SU-DHL-6 (cell line): ENCODE results near the gene HOXB5.

Experiments
- H2AFZ ChIP-seq: fragments of 200-600 bp; sonication (generic); 2 replicates; pipeline ENCODE4 v1.6.1; 2014; ENCODE audit warnings: low read depth, mild to moderate bottlenecking, moderate library complexity, mixed read lengths, antibody characterized with exemption, low read length; ENCODE audit not compliant: severe bottlenecking
- H3F3A ChIP-seq: fragments of 200-600 bp; shearing (Covaris generic); 2 replicates; pipeline ENCODE4 v1.6.0; 2016; ENCODE audit warnings: antibody characterized with exemption, mild to moderate bottlenecking; ENCODE audit not compliant: insufficient read depth
- H3K27ac ChIP-seq: fragments of 200-600 bp; sonication (generic); 2 replicates; pipeline ENCODE4 v1.5.1; 2016; ENCODE audit warnings: low read depth, mild to moderate bottlenecking, low read length, moderate library complexity, mixed read lengths
- H3K27me3 ChIP-seq: fragments of 200-600 bp; sonication (generic), shearing (Covaris generic); 2 replicates; pipeline ENCODE4 v1.6.0; 2014; ENCODE audit warnings: mild to moderate bottlenecking, low read length
- H3K36me3 ChIP-seq: fragments of 200-600 bp; sonication (generic); 2 replicates; pipeline ENCODE4 v1.6.1; 2014; ENCODE audit warnings: mild to moderate bottlenecking, low read length, mixed read lengths
- H3K4me2 ChIP-seq: fragments of 300-600, 200-600 bp; shearing (Covaris generic), sonication (generic); 2 replicates; pipeline ENCODE4 v1.6.0; 2014; ENCODE audit warnings: low read length, low read depth, mild to moderate bottlenecking; ENCODE audit not compliant: poor library complexity, severe bottlenecking
- H3K4me3 ChIP-seq: fragments of 200-600 bp; sonication (generic); 2 replicates; pipeline ENCODE4 v1.5.1; 2014; ENCODE audit warnings: antibody characterized with exemption, low read length, mild to moderate bottlenecking, mixed read lengths; ENCODE audit not compliant: insufficient read depth, poor library complexity, severe bottlenecking
- H3K79me2 ChIP-seq: fragments of 200-600 bp; sonication (generic); 2 replicates; pipeline ENCODE4 v1.6.1; 2014; ENCODE audit warnings: mild to moderate bottlenecking, low read length, moderate library complexity; ENCODE audit not compliant: insufficient read depth
- H3K9ac ChIP-seq: fragments of 200-600 bp; sonication (generic); 2 replicates; pipeline ENCODE4 v1.7.0; 2014; ENCODE audit warnings: mild to moderate bottlenecking, low read length
- H3K9me2 ChIP-seq: fragments of 200-600 bp; sonication (generic); replicated peaks from 2 replicates; pipeline ENCODE4 v1.6.1; 2014; ENCODE audit warnings: low read length; ENCODE audit not compliant: insufficient read depth
- H3K9me3 ChIP-seq: fragments of 200-600 bp; sonication (generic); 2 replicates; pipeline ENCODE4 v1.6.1; 2014; ENCODE audit warnings: low read length, mixed read lengths; ENCODE audit not compliant: insufficient read depth
- H4K20me1 ChIP-seq: fragments of 200-600 bp; sonication (generic); 2 replicates; pipeline ENCODE4 v1.6.1; 2014; ENCODE audit warnings: low read depth, mild to moderate bottlenecking, antibody characterized with exemption, low read length, moderate library complexity, mixed read lengths
- EZH2phosphoT487 ChIP-seq: fragments of 200-600 bp; sonication (generic), shearing (Covaris generic); conservative IDR thresholded peaks from 2 replicates; pipeline ENCODE4 v1.6.1; 2018; ENCODE audit warnings: mild to moderate bottlenecking, antibody characterized with exemption, low read length, moderate library complexity, mixed read lengths
- TF ChIP-seq, protein P1 (sequence below): fragments of 200-600 bp; sonication (generic); IDR thresholded peaks from one replicate; pipeline ENCODE4 v1.5.1; 2017; ENCODE audit warnings: antibody characterized with exemption, mild to moderate bottlenecking, low read length, moderate library complexity; ENCODE audit not compliant: insufficient read depth, poor library complexity, severe bottlenecking

Gene HOXB5

DNA sequence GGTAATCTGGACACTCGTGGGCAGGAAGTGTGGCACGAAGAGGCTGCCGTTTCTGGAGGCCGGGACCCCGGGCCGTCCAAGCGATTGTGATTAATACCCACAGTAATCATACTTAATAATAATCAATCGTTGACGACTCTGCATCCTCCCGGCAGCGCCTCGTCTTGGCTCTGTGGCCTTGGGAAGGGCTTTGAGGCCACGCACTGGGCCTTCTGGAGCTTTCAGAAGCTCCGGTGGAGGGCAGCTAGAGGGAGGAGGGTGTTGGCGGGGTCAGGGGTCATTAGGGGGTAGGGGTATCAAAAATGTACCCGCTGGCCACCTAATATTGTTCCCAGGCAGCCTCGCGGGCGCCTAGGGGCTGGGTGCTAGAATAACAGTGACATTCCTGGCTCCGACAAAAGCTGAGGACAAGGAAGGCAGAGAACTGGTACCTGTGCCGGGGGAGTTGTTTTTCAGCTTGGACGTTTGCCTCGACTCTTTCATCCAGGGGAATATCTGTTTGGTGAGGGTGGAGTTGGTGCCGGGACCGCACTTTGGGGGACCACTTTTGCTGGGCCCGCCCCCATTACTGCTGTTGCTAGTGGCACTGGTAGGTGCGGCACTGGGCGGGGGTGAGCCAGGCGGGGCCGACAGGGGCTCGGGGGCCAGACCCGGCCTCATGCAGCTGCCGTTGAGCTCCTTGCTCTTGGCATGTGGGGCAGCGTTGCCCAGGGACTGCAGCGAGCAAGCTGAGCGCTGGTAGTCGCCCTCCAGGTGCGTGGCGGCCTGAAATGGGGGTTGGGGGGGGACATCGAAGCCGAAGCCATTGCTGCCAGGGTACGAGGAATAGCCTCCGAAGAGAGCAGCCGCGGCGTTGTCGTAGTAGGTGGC is 41.7 kb downstream of the HOXB5 start:
- no peak overlapping the region for H2AFZ ChIP-seq
- H3K79me2 ChIP-seq = no peaks in the 10 kb centered on the region
- H3K9me2 ChIP-seq = no peaks in the 10 kb centered on the region
- H3K27me3 ChIP-seq = no peaks in the 10 kb centered on the region
- H3K9ac ChIP-seq = no peak overlapping the region
- H4K20me1 ChIP-seq = no peaks in the 10 kb centered on the region
- TF ChIP-seq, protein P1, sequence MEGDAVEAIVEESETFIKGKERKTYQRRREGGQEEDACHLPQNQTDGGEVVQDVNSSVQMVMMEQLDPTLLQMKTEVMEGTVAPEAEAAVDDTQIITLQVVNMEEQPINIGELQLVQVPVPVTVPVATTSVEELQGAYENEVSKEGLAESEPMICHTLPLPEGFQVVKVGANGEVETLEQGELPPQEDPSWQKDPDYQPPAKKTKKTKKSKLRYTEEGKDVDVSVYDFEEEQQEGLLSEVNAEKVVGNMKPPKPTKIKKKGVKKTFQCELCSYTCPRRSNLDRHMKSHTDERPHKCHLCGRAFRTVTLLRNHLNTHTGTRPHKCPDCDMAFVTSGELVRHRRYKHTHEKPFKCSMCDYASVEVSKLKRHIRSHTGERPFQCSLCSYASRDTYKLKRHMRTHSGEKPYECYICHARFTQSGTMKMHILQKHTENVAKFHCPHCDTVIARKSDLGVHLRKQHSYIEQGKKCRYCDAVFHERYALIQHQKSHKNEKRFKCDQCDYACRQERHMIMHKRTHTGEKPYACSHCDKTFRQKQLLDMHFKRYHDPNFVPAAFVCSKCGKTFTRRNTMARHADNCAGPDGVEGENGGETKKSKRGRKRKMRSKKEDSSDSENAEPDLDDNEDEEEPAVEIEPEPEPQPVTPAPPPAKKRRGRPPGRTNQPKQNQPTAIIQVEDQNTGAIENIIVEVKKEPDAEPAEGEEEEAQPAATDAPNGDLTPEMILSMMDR = no peak
- TF ChIP-seq EZH2phosphoT487 = no peak
- no peak overlapping the region for H3K4me3 ChIP-seq
- H3K36me3 ChIP-seq = no peaks in the 10 kb centered on the region
- H3K9me3 ChIP-seq = no peaks in the 10 kb centered on the region
- no peaks in the 10 kb centered on the region for H3F3A ChIP-seq
- H3K4me2 ChIP-seq = no peak overlapping the region
- H3K27ac ChIP-seq = no peak overlapping the region

DNA sequence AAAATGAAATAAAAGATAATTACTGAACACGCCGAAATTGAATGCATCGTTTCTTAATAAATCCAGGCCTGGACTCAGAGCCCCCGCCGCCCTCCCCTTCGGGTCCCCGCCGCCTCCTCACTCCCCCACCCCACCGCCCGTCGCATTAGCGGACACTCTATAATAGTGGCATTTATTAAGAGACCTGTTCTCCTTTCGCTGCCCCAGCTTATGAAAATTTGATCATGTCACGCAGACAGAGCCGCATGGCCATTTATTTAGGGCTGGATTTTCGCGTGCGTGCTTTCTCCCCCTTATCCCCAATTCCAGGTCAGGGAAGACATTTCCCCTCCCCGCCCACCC is 42.4 kb downstream of the HOXB5 start:
- no peaks in the 10 kb centered on the region for H3K36me3 ChIP-seq
- no peak for TF ChIP-seq EZH2phosphoT487
- TF ChIP-seq, protein P1 = no peak

DNA sequence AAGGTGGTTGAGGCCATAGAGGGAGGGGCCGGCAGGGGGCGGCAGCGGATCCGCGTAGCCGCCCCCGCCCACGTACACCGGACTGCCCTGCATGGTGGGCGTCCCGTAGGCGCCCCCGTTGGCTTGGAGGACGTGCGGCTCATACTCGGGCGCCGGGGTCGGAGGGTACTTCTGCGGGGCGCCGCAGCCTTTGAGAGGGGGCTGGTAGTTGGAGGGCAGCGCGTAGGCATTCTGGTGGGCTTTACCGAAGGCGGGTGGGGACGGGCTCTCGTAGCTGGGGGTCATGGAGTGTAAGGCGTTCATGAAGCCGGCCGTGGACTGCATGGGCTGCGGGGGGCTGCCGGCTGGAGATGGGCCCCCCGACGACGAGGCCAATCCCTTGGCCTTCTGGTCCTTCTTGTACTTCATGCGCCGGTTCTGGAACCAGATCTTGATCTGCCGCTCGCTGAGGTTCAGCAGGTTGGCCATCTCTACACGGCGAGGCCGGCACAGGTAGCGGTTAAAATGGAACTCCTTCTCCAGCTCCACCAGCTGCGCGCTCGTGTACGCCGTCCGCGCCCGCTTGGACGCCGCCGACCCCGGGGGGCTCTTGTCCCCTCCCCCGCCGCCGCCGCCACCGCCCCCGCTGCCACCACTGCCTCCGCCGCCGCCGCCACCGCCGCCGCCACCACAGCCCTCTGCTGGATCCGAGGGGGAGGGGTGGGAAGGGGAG is 42.9 kb downstream of the HOXB5 start:
- no peak overlapping the region for H2AFZ ChIP-seq
- H3F3A ChIP-seq = no peaks in the 10 kb centered on the region
- no peaks in the 10 kb centered on the region for H3K36me3 ChIP-seq
- H3K9me3 ChIP-seq = no peaks in the 10 kb centered on the region
- H3K4me2 ChIP-seq = no peak overlapping the region
- H3K27ac ChIP-seq = no peak overlapping the region
- TF ChIP-seq, protein P1 = no peak
- no peak for TF ChIP-seq EZH2phosphoT487
- no peak overlapping the region for H3K9ac ChIP-seq
- H3K4me3 ChIP-seq = no peak overlapping the region
- H3K27me3 ChIP-seq = no peaks in the 10 kb centered on the region
- H4K20me1 ChIP-seq = no peaks in the 10 kb centered on the region
- H3K79me2 ChIP-seq = no peaks in the 10 kb centered on the region
- H3K9me2 ChIP-seq = no peaks in the 10 kb centered on the region

More for the DNA sequence above, 42.4 kb downstream of the HOXB5 start:
- no peaks in the 10 kb centered on the region for H3K79me2 ChIP-seq
- H3K4me2 ChIP-seq = no peak overlapping the region
- no peaks in the 10 kb centered on the region for H3K9me3 ChIP-seq
- no peaks in the 10 kb centered on the region for H4K20me1 ChIP-seq
- H3K27me3 ChIP-seq = no peaks in the 10 kb centered on the region
- H2AFZ ChIP-seq = no peak overlapping the region
- H3K4me3 ChIP-seq = no peak overlapping the region
- no peak overlapping the region for H3K9ac ChIP-seq
- no peak overlapping the region for H3K27ac ChIP-seq
- H3F3A ChIP-seq = no peaks in the 10 kb centered on the region
- H3K9me2 ChIP-seq = no peaks in the 10 kb centered on the region
